Natural killer cell treated with Interleukin-12 subunit alpha and Interleukin-12 subunit beta and Interleukin-15 and Interleukin-18, amount 100 ng/mL, for 72 hours (primary cell): ENCODE measurements around the gene MIOS. TPM values are rescaled to one million over a fixed set of nuclear protein-coding genes. Genes with fewer than 3 reads are reported as not detected.

ENCODE experiments used
- ATAC-seq, 2 donors: fragments of 150-1000 bp; cut with Tn5 transposase in 1 of 2; sonication (Bioruptor Pico), chemical (Tn5 transposase) in 1 of 2; 2 replicates each; pipeline ENCODE4 v1.10.0; 2021
- DNase-seq: peaks from one replicate; pipeline ENCODE4 v3.0.0; 2022; ENCODE audit warnings: low spot score
- H3K27ac Mint-ChIP-seq, 2 donors: 1 replicate in 1 of 2; 2 replicates in 1 of 2; pipeline ENCODE4 v1.8.0; 2022; ENCODE audit warnings: mixed read lengths in 2 of 2, mild to moderate bottlenecking in 1 of 2, moderate library complexity in 1 of 2
- H3K27me3 Mint-ChIP-seq, 2 donors: 1 replicate in 1 of 2; 2 replicates in 1 of 2; pipeline ENCODE4 v1.8.0; 2022; ENCODE audit warnings: mixed read lengths in 2 of 2
- H3K36me3 Mint-ChIP-seq: one replicate; pipeline ENCODE4 v1.8.0; 2022; ENCODE audit warnings: mixed read lengths
- H3K4me1 Mint-ChIP-seq, 2 donors: 1 replicate in 1 of 2; 2 replicates in 1 of 2; pipeline ENCODE4 v1.8.0; 2022; ENCODE audit warnings: low read depth in 2 of 2, mixed read lengths in 2 of 2, mild to moderate bottlenecking in 1 of 2
- H3K4me3 Mint-ChIP-seq: one replicate; pipeline ENCODE4 v1.8.0; 2022; ENCODE audit warnings: mixed read lengths
- H3K9me3 Mint-ChIP-seq: 2 replicates; pipeline ENCODE4 v1.8.0; 2022; ENCODE audit warnings: mixed read lengths
- total RNA-seq, 2 donors: library from RNA; stranded (reverse); gene quantifications; one replicate each; pipeline ENCODE4 v1.2.3, GENCODE V29; 2022

MIOS gene
- total RNA-seq, 2 donors from 2014 or later: 22.0 to 33.8 TPM

GRCh38 chr7:7620236-7620635 lies 53.6 kb downstream of the MIOS start:
- Mint-ChIP-seq H3K4me3 (no peak overlapping the region), H3K9me3 (no peaks in the 10 kb centered on the region), H3K27ac (no peak overlapping the region), H3K36me3 (no peaks in the 10 kb centered on the region), H3K27me3 (peaks cover 6% of the 10 kb centered on the region in 2 donors), H3K4me1 (no peaks in the 10 kb centered on the region)
- ATAC-seq (no peak), DNase-seq (no peak)

- H3K4me1 Mint-ChIP-seq: no peaks in the 10 kb centered on the region
- H3K4me3 Mint-ChIP-seq: no peak overlapping the region
- DNase-seq (no peak), ATAC-seq (no peak)
- H3K36me3 Mint-ChIP-seq: no peaks in the 10 kb centered on the region
- peaks cover 6% of the 10 kb centered on the region in 2 donors for H3K27me3 Mint-ChIP-seq
- H3K9me3 Mint-ChIP-seq: no peaks in the 10 kb centered on the region
- H3K27ac Mint-ChIP-seq: no peak overlapping the region
Observed at GRCh38 chr7:7620644-7621210, 54.0 kb downstream of the MIOS start.

- H3K36me3 Mint-ChIP-seq: peaks cover 7% of the 10 kb centered on the region
- no peak for ATAC-seq
- H3K27me3 Mint-ChIP-seq: peaks cover 0 to 16% of the 10 kb centered on the region in 2 donors
- no peak overlapping the region for H3K27ac Mint-ChIP-seq
- H3K9me3 Mint-ChIP-seq: no peaks in the 10 kb centered on the region
- no peaks in the 10 kb centered on the region for H3K4me1 Mint-ChIP-seq
- H3K4me3 Mint-ChIP-seq: no peak overlapping the region
- DNase-seq: no peak
Observed at GRCh38 chr7:7628476-7628875, 61.8 kb downstream of the MIOS start.

- Mint-ChIP-seq H3K27me3 (peaks cover 0 to 14% of the 10 kb centered on the region in 2 donors), H3K27ac (no peak overlapping the region), H3K4me3 (no peak overlapping the region), H3K36me3 (peaks cover 7% of the 10 kb centered on the region), H3K4me1 (no peaks in the 10 kb centered on the region), H3K9me3 (no peaks in the 10 kb centered on the region)
- DNase-seq (no peak), ATAC-seq (no peak)
Observed at GRCh38 chr7:7630626-7631329, 64.1 kb downstream of the MIOS start.

GRCh38 chr7:7639421-7639820 lies 72.7 kb downstream of the MIOS start:
- H3K27ac Mint-ChIP-seq: peak overlapping the region; percentile 93 to 98
- DNase-seq (no peak), ATAC-seq (no peak)
- H3K27me3 Mint-ChIP-seq: no peaks in the 10 kb centered on the region
- H3K4me1 Mint-ChIP-seq: peaks cover 25 to 29% of the 10 kb centered on the region in 2 donors
- no peaks in the 10 kb centered on the region for H3K9me3 Mint-ChIP-seq
- H3K36me3 Mint-ChIP-seq: peaks cover 5% of the 10 kb centered on the region
- peak overlapping the region; percentile 96 for H3K4me3 Mint-ChIP-seq

GRCh38 chr7:7639847-7640220 lies 73.2 kb downstream of the MIOS start:
- Mint-ChIP-seq H3K9me3 (no peaks in the 10 kb centered on the region), H3K27ac (peak overlapping the region; percentile 93 to 98), H3K4me1 (peaks cover 25 to 29% of the 10 kb centered on the region in 2 donors), H3K36me3 (peaks cover 5% of the 10 kb centered on the region), H3K27me3 (no peaks in the 10 kb centered on the region), H3K4me3 (peak overlapping the region; percentile 96)
- ATAC-seq: no peak
- DNase-seq: no peak

GRCh38 chr7:7640221-7641128 lies 73.8 kb downstream of the MIOS start, which contains the start of gene UMAD1:
Gene UMAD1, plus strand, starts transcription at chr7:7640752. Its CDS starts 32,620 bp downstream, at chr7:7673372.
- DNase-seq (peak; percentile 98), ATAC-seq (peak; percentile 99 to 100)
- H3K36me3 Mint-ChIP-seq: peaks cover 5% of the 10 kb centered on the region
- no peaks in the 10 kb centered on the region for H3K27me3 Mint-ChIP-seq
- H3K27ac Mint-ChIP-seq: peak within 1 kb of the TSS; percentile 93 to 98
- H3K9me3 Mint-ChIP-seq: no peaks in the 10 kb centered on the region
- H3K4me3 Mint-ChIP-seq: peak within 1 kb of the TSS; percentile 96
- peaks cover 25 to 29% of the 10 kb centered on the region in 2 donors for H3K4me1 Mint-ChIP-seq

GRCh38 chr7:7641129-7641663 lies 74.5 kb downstream of the MIOS start:
- Mint-ChIP-seq H3K9me3 (no peaks in the 10 kb centered on the region), H3K4me3 (peak overlapping the region; percentile 96), H3K36me3 (peaks cover 5% of the 10 kb centered on the region), H3K4me1 (peaks cover 25 to 29% of the 10 kb centered on the region in 2 donors), H3K27ac (peak overlapping the region; percentile 93 to 98), H3K27me3 (no peaks in the 10 kb centered on the region)
- ATAC-seq: peak in 1 of 2 donors; percentile 0
- DNase-seq: no peak

GRCh38 chr7:7642081-7642480 lies 75.4 kb downstream of the MIOS start:
- Mint-ChIP-seq H3K27me3 (no peaks in the 10 kb centered on the region), H3K4me1 (peaks cover 25 to 29% of the 10 kb centered on the region in 2 donors), H3K27ac (peak overlapping the region; percentile 16 to 98), H3K9me3 (no peaks in the 10 kb centered on the region), H3K4me3 (peak overlapping the region; percentile 96), H3K36me3 (peaks cover 5% of the 10 kb centered on the region)
- ATAC-seq: no peak
- DNase-seq: no peak

GRCh38 chr7:7647495-7648036 lies 80.9 kb downstream of the MIOS start:
- Mint-ChIP-seq H3K27me3 (no peaks in the 10 kb centered on the region), H3K4me3 (no peak overlapping the region), H3K4me1 (peaks cover 11 to 20% of the 10 kb centered on the region in 2 donors), H3K9me3 (no peaks in the 10 kb centered on the region), H3K27ac (no peak overlapping the region), H3K36me3 (peaks cover 5% of the 10 kb centered on the region)
- ATAC-seq (no peak), DNase-seq (no peak)

GRCh38 chr7:7650682-7651206 lies 84.1 kb downstream of the MIOS start:
- ATAC-seq (no peak), DNase-seq (no peak)
- no peaks in the 10 kb centered on the region for H3K36me3 Mint-ChIP-seq
- H3K4me3 Mint-ChIP-seq: no peak overlapping the region
- H3K9me3 Mint-ChIP-seq: no peaks in the 10 kb centered on the region
- H3K27ac Mint-ChIP-seq: no peak overlapping the region
- no peaks in the 10 kb centered on the region for H3K27me3 Mint-ChIP-seq
- H3K4me1 Mint-ChIP-seq: peaks cover 21 to 24% of the 10 kb centered on the region in 2 donors

GRCh38 chr7:7651479-7651878 lies 84.8 kb downstream of the MIOS start:
- H3K36me3 Mint-ChIP-seq: no peaks in the 10 kb centered on the region
- ATAC-seq (no peak), DNase-seq (no peak)
- H3K27ac Mint-ChIP-seq: peak overlapping the region in 1 of 2 donors; percentile 0
- H3K9me3 Mint-ChIP-seq: no peaks in the 10 kb centered on the region
- H3K4me1 Mint-ChIP-seq: peaks cover 21 to 24% of the 10 kb centered on the region in 2 donors
- no peak overlapping the region for H3K4me3 Mint-ChIP-seq
- no peaks in the 10 kb centered on the region for H3K27me3 Mint-ChIP-seq
